GM19193 (cell line): ENCODE data around the gene ZC3H18.
A peak's percentile ranks its signal among the peaks of the same experiment; 100 is the strongest.

Source experiments
- POLR2A ChIP-seq: IDR thresholded peaks from 4 replicates; pipeline ENCODE4 v1.6.1; 2011; ENCODE audit not compliant: insufficient read depth, insufficient read length; ENCODE audit errors: extremely low read depth

ZC3H18 gene

DNA sequence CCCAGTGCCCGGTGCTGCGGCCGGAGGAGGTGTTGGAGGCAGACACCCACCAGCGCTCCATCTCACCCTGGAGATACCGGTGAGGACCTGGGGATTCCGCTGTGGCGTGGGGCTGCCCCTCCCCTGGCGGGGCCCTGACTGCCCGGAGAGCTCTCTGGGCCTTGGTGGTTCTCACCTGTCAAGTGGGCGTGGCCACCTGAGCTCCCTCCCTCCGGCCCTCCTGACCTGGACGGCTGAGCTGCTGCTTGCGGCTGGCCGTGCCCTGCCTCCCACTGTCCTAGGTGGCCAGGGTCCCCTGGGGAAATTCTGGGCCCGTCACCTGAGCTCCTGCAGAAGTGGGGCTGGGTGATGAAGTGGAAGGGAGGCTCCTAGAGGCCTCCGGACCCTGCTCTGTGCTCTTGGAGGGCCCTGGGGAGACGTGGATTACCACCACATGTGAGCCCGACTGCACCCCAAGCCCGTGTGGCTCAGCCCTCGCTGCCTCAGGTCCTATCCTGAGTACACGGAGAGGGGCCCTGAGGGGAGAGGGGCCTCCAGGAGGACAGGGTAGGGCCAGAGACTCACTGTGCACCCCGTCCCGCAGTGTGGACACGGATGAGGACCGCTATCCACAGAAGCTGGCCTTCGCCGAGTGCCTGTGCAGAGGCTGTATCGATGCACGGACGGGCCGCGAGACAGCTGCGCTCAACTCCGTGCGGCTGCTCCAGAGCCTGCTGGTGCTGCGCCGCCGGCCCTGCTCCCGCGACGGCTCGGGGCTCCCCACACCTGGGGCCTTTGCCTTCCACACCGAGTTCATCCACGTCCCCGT is 69.2 kb downstream of the ZC3H18 start:
- no peak for TF ChIP-seq POLR2A

GRCh38 chr16:88640039-88640495 is 69.9 kb downstream of the ZC3H18 start:
- TF ChIP-seq POLR2A: no peak

DNA sequence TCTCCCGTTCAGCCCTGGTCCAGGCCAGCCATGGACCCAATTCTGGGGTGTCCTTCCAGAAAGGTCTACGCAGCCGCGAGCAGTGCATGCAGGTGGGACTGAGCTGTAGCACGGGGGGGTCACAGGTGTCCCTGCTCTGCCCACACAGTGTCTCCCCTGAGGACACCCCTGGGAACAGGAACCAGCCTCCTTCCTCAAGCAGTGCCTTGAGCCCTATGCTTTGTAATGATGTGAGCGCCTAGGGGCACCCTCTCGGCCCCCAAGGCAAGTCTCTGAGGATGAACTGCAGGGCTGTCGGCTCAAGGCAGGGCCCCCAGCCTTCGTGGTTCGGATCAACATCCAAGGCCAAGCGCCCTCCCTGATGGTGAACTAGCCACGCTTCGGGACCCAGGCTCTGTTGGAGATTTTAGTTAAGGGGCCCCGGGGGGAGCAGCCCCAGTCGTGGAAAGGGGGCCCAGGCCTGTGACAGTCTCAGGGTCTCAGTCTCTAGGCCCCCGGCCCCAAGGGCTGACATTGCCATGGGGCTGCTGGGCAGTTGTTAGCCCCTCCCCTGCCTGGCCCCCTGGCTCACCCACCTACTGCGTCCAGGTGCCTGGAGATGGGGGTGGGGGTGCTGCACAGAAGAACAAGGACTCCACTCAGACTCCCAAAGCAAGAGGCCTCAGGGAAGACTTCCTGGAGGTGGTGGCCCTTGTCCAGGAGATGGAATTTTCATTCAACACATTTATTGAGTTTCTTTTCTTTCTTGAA is 70.5 kb downstream of the ZC3H18 start:
- TF ChIP-seq POLR2A: no peak

DNA sequence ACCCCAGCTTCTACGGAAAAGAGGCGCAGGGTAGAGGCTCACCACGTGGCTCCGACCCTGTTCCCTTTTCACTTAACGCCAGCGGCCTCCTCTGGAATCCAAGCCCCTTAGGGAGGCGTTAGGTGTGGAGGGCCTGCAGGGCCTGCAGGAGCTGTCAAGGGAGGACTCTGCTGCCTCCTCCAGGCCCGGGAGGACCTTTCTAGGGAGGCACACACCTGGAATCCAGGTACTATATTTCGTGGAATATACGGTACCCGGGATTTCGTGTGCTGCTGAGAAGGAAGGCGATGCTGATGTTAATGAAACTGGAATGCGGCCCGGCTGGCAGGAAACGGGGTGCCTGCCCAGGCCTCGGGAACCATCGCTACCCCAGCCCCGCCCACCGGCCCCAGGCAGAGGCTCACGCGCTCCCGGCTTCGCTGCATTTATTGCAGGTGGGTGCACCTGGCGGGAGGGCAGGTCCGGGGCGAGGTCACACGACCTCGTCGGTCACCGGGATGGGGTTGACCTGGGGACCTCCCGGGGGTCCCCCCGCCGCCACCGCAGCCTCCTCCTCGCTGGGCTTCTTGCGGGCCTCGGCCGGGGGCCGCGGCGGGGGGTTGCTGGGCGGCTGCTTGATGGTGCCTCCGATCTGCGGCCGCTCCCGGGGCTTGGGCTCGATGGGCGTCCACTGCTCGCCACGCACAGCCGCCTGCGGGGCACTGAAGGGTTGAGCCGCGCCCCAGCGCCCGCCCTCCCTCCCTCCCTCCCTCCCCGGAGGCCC is 72.9 kb downstream of the ZC3H18 start:
- TF ChIP-seq POLR2A: no peak

DNA sequence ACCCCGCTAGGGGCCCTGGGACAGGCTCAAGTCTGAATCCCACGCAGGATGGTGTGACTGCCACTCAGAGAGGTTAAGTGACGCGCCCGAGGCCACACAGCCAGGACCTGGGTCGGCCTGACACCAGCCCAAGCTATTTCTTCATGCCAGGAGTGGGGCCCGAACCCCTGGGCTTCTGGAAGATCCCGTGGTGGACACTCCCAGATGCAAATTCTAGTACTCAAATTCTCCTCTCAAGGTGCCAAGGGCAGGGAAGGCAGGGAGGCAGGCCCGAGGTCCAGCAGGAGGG is 73.4 kb downstream of the ZC3H18 start:
- no peak for TF ChIP-seq POLR2A

DNA sequence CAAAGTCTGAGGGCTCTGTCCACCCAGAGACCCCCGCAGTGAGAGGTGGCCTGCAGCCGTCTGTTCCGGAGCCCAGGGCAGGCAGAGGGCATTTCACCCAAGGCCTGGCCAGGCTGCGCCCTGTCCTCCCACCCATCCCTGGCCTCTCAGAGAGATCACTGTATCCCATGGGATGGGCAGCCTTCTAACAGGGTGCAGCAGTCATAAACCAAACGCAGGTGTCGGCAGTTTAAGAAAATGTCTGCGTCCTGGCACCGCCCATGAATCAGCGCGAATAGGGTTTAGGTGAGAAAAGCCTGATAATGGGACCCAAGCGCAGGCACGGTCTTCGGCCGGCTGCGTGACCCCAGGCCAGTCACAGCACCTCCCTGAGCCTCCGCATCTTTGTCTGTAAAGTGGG is 75.3 kb downstream of the ZC3H18 start:
- TF ChIP-seq POLR2A: no peak

GRCh38 chr16:88645941-88646340 is 75.7 kb downstream of the ZC3H18 start:
- TF ChIP-seq POLR2A: no peak

DNA sequence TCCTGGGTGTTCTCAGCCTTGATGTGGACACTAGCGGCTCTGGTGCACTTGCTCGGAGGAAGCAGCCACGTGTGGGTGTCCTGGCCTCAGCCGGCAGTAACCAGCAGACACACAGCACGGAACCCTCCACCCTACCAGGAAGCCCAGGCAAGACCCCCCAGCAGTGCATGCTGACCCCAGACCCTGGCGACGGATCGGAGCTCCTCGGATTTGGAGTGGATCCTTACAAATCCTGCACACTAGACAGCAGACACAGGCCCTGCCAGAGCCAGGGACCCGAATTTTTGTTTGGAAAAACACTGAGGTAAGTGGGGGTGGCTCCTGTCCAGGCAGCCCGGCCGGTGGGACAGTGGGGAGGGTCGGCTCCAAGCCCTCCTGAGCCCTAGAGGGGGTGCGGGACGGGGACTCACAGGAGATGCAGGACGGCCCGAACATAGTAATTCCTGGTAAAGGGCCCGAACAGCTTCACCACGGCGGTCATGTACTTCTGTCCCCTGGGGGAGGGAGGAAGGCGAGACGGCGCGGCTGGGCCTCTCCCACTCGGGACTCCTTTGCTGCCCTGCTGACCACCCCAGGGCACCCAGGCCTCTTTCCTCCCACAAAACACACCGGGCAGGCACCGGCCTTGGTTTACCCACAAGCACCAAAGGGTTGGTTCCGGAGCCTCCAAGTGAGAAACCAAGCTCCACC is 76.3 kb downstream of the ZC3H18 start:
- TF ChIP-seq POLR2A: no peak

- no peak for TF ChIP-seq POLR2A
Measured at GRCh38 chr16:88647178-88648070, 77.2 kb downstream of the ZC3H18 start.

DNA sequence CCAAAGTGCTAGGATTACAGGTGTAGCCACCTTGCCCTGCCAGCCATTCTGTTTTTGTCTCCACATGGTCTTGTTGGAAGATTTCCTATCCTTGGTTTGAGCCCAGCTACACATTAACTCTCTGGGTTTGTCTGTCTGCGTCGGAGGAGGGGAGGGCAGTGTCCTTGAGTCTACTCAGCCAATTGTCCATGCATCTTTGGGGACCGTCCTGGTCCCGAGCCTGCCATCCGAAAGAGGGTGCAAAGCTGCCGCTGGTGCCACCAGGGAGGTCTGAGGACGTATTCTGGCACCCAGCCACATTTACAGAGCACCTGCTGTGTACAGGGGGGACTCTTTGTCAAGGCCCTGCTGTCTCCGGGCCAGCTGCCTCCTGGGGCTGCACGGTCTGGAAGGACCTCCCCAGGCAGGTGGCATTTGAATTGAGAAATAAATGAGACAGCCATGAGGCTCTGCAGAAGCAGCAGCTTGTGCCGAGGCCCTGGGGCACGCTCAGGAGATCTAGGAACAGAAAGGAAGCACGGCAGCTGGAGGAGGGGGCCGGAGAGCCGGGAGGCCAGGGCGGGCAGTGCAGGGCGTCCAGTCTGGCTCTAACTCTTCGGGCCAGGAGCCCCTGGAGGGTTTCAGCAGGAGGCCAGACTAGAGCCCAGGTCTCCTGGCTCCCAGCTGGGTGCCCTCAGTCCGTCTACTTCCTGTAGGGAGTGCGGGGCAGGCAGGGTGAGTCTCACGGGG is 79.2 kb downstream of the ZC3H18 start:
- TF ChIP-seq POLR2A: no peak

DNA sequence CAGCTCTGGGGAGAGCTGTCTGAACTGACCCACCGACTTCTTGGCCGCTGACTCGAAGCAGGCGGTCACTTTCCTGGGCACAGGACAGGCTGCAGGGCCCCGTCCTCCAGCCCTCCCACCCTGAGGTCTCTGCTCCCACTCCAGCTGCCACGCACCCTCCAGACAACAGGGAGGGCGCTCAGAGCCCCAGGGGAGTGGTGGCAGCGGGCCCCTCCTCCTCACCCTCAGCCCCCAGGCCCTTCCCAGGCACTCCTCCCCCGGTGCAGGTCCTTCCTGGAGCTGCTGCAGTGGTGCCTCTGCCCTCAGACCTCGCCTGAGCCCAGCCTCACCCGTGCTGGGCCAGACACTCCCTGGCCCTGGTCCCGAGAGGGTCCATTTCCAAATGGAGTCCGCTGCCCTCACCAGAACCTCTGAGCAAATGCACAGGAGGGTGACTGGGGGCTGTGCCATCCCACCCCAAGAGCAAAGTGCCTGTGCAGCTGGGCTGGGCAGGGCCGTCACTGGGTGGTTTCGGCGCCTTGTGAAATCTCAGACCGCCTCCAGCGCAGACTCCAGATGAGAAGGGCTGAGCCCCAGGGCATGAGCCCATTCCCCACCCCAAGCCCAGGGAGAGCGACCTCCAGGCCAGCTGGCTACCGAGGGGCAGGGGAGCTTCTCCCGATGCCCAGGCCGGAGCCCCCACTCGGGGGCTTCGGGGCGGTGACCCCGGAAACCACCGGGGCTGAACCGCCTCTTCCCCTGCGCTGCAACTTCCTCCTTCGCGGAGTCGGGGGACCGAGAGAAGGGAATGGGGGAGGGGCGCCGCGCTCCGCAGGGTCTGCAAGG is 79.9 kb downstream of the ZC3H18 start:
- no peak for TF ChIP-seq POLR2A

- peak; percentile 93 for TF ChIP-seq POLR2A
Measured at GRCh38 chr16:88650749-88651275, 80.6 kb downstream of the ZC3H18 start, which contains the start of gene CYBA. Gene CYBA, minus strand, starts transcription at chr16:88651053. Its CDS starts 40 bp downstream, at chr16:88651013.
